ENCODE results near the gene PDZRN3.

GRCh38 chr3:73604451-73604850, 20.3 kb downstream of the PDZRN3 start:
- TF ChIP-seq MAZ (IDR thresholded peaks at IDR 0.05; ENCODE audit: borderline replicate concordance, low read depth, low read length) (no peak), MYC (IDR thresholded peaks at IDR 0.05; ENCODE audit: borderline replicate concordance, low read length) (no peak), CEBPB (IDR thresholded peaks at IDR 0.05) (no peak), USF2 (IDR thresholded peaks at IDR 0.05) (no peak), EP300 (IDR thresholded peaks at IDR 0.05) (no peak)
